NT2/D1 (cell line): ENCODE data around the gene TERT.

Source experiments
- SUZ12 ChIP-seq: IDR thresholded peaks from 2 replicates; pipeline ENCODE4 v1.6.1; 2011; ENCODE audit not compliant: insufficient read length, insufficient read depth; ENCODE audit errors: extremely low read depth
- YY1 ChIP-seq: IDR thresholded peaks from 2 replicates; pipeline ENCODE4 v1.6.1; 2011; ENCODE audit not compliant: insufficient read length, insufficient read depth
- ZNF274 ChIP-seq: IDR thresholded peaks from 2 replicates; pipeline ENCODE4 v1.6.1; 2011; ENCODE audit warnings: mild to moderate bottlenecking, low read depth, low read length

DNA sequence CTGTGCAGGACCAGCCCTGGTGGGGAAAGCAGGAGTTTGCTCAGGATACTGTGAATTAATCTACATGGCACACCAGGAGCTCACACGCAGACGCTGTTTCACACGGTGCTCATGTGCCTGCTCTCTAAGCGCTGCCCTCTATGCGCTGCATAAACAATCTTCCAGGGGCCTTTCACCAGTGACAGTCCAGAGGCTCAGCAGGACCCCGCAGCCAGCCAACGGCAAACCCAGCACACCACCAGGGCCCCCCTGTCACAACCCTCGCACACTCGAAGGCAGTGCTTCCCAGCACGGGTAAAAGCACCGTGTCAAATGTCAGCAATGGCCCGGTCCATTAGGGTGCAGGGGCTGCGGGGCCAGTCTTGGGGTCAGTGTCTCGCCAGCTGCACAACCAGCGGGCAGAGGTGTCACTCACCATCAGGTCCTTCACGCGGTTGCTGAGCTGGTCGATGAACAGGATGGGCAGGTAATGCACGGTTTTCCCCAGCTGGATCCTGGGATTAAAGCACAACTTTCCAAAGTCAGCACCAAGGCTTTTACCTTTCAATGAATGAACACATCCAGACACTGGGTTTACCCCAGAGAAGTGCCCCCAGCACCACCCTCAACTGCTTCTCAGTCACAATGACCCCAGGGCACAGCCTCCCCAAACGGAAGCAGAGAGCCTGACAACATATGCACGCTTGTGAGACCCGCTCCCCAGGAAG lies 42.8 kb upstream of the TERT start:
- TF ChIP-seq YY1 (no peak), ZNF274 (no peak), SUZ12 (no peak)
